Liver (tissue), 9 donors: Measurements from ENCODE around the gene RUNX1. TPM values are rescaled to one million over a fixed set of nuclear protein-coding genes. Genes with fewer than 3 reads are reported as not detected.

Source experiments
- DNase-seq: peaks from one replicate; pipeline ENCODE4 v3.0.0-alpha.2; 2017; ENCODE audit warnings: low spot score
- H3K27ac ChIP-seq, 2 donors: one replicate each; pipeline ENCODE4 v1.7.0; 2013; ENCODE audit warnings: inconsistent platforms in 2 of 2, low read length in 2 of 2, control low read depth in 1 of 2, low read depth in 1 of 2, mild to moderate bottlenecking in 1 of 2
- H3K27me3 ChIP-seq, 4 donors: one replicate each; pipeline versions ENCODE4 v1.6.1 to v1.7.0; 2013; ENCODE audit warnings: low read length in 3 of 4, inconsistent platforms in 1 of 4, mild to moderate bottlenecking in 1 of 4, moderate library complexity in 1 of 4; ENCODE audit not compliant: control insufficient read depth in 4 of 4, insufficient read depth in 4 of 4
- H3K36me3 ChIP-seq, 4 donors: one replicate each; pipeline versions ENCODE4 v1.6.1 to v1.7.0; 2013; ENCODE audit warnings: low read length in 3 of 4, mild to moderate bottlenecking in 3 of 4, low read depth in 1 of 4, moderate library complexity in 1 of 4; ENCODE audit not compliant: control insufficient read depth in 4 of 4, insufficient read depth in 3 of 4
- H3K4me1 ChIP-seq, 4 donors: one replicate each; pipeline versions ENCODE4 v1.6.1 to v1.7.0; 2013; ENCODE audit warnings: low read length in 3 of 4, mild to moderate bottlenecking in 3 of 4, moderate library complexity in 1 of 4; ENCODE audit not compliant: control insufficient read depth in 4 of 4, insufficient read depth in 4 of 4
- H3K4me3 ChIP-seq, 3 donors: one replicate each; pipeline versions ENCODE4 v1.6.1 to v1.7.0; 2013; ENCODE audit warnings: low read length in 3 of 3, control low read depth in 1 of 3, low read depth in 1 of 3, mild to moderate bottlenecking in 1 of 3
- H3K9ac ChIP-seq, 2 donors: one replicate each; pipeline ENCODE4 v1.7.0; 2013; ENCODE audit warnings: low read length in 2 of 2, mild to moderate bottlenecking in 2 of 2, moderate library complexity in 2 of 2, control low read depth in 1 of 2, low read depth in 1 of 2
- H3K9me3 ChIP-seq, 4 donors: one replicate each; pipeline versions ENCODE4 v1.6.1 to v1.7.0; 2013; ENCODE audit warnings: low read length in 3 of 4; ENCODE audit not compliant: control insufficient read depth in 4 of 4
- ATF3 ChIP-seq: IDR thresholded peaks from 2 replicates; pipeline ENCODE4 v1.6.1; 2016; ENCODE audit warnings: antibody characterized with exemption
- CTCF ChIP-seq: fragments of 150-350 bp; IDR thresholded peaks from 2 replicates; pipeline ENCODE4 v1.5.1; 2017; ENCODE audit warnings: improper control_type of control experiment, low read depth, low read length; ENCODE audit not compliant: missing input control
- EGR1 ChIP-seq, 2 donors: IDR thresholded peaks; 2 replicates each; pipeline ENCODE4 v1.6.1; 2016 to 2018; ENCODE audit warnings: antibody characterized with exemption in 2 of 2, low read depth in 2 of 2
- FOXA1 ChIP-seq: IDR thresholded peaks from 2 replicates; pipeline ENCODE4 v1.6.1; 2016; ENCODE audit warnings: antibody characterized with exemption
- FOXA2 ChIP-seq: IDR thresholded peaks from 2 replicates; pipeline ENCODE4 v1.6.1; 2016; ENCODE audit warnings: antibody characterized with exemption
- GABPA ChIP-seq, 2 donors: IDR thresholded peaks in 1 of 2; conservative IDR thresholded peaks in 1 of 2; 2 replicates each; pipeline ENCODE4 v1.6.1; 2016; ENCODE audit warnings: antibody characterized with exemption in 2 of 2, mild to moderate bottlenecking in 1 of 2, moderate library complexity in 1 of 2
- HNF4A ChIP-seq, 2 donors: conservative IDR thresholded peaks; 2 replicates each; pipeline ENCODE4 v1.6.1; 2016; ENCODE audit warnings: antibody characterized with exemption in 2 of 2, mild to moderate bottlenecking in 2 of 2
- JUND ChIP-seq, 2 donors: IDR thresholded peaks; 2 replicates each; pipeline ENCODE4 v1.6.1; 2016; ENCODE audit warnings: antibody characterized with exemption in 2 of 2
- MAX ChIP-seq: IDR thresholded peaks from 2 replicates; pipeline ENCODE4 v1.6.1; 2016; ENCODE audit warnings: antibody characterized with exemption
- NR2F2 ChIP-seq: IDR thresholded peaks from 2 replicates; pipeline ENCODE4 v1.6.1; 2016; ENCODE audit warnings: antibody characterized with exemption
- RAD21 ChIP-seq, 2 donors: IDR thresholded peaks; 2 replicates each; pipeline ENCODE4 v1.6.1; 2016; ENCODE audit warnings: antibody characterized with exemption in 2 of 2, mild to moderate bottlenecking in 2 of 2
- REST ChIP-seq: IDR thresholded peaks from 2 replicates; pipeline ENCODE4 v1.6.1; 2016; ENCODE audit warnings: antibody characterized with exemption, mild to moderate bottlenecking
- SP1 ChIP-seq: IDR thresholded peaks from 2 replicates; pipeline ENCODE4 v1.6.1; 2018; ENCODE audit warnings: antibody characterized with exemption, mild to moderate bottlenecking
- YY1 ChIP-seq: IDR thresholded peaks from 2 replicates; pipeline ENCODE4 v1.6.1; 2016; ENCODE audit warnings: antibody characterized with exemption, mild to moderate bottlenecking
- ZBTB33 ChIP-seq: IDR thresholded peaks from 2 replicates; pipeline ENCODE4 v1.6.1; 2016; ENCODE audit warnings: antibody characterized with exemption
- WGBS: extraction: QIAGEN DNeasy Blood & Tissue Kit; methylation state at CpG from one replicate; pipeline ENCODE4 v1.1.7; 2013; 5-methylcytosine and 5-hydroxymethylcytosine counted together
- polyA plus RNA-seq, 2 donors: library from polyadenylated mRNA; stranded (reverse) in 1 of 2; unstranded in 1 of 2; fragments of 200-250 nt in 1 of 2; fragments of >200 nt in 1 of 2; fragmentation: Nextera tagmentation in 1 of 2; extraction: Ambion mirVana in 1 of 2; gene quantifications; one replicate each; pipeline versions ENCODE4 v1.2.1 to v1.2.3, GENCODE V29; 2013 to 2015
- total RNA-seq, 2 donors: library from RNA; depleted of rRNA; stranded (reverse); fragments of >200 nt; gene quantifications; one replicate each; pipeline ENCODE4 v1.2.3, GENCODE V29; 2014
- donor health status: healthy.
- donor health status: healthy.
- donor health status: healthy.
- donor health status: healthy.
- donor health status: healthy.

RUNX1 gene
- total and polyA plus RNA-seq, 4 donors, result 0.98 to 7.2 (median 3.1) TPM

GRCh38 chr21:35097525-35097924 lies 48.4 kb upstream of the RUNX1 start:
- TF ChIP-seq JUND (IDR thresholded peaks at IDR 0.05) (no peak), FOXA1 (no peak), NR2F2 (no peak), MAX (no peak), RAD21 (IDR thresholded peaks at IDR 0.05) (no peak), HNF4A (conservative IDR thresholded peaks at IDR 0.05) (no peak), SP1 (no peak), EGR1 (IDR thresholded peaks at IDR 0.05; ENCODE audit: low read depth in 2 of 2) (no peak), YY1 (no peak)
- H3K4me3 ChIP-seq, result no peak overlapping the region
- 79% methylated on average over 4 of the region's 4 CpGs for WGBS
- H3K9ac ChIP-seq, result no peak overlapping the region
- no peaks in the 10 kb centered on the region for H3K4me1 ChIP-seq
- no peaks in the 10 kb centered on the region for H3K36me3 ChIP-seq
- no peaks in the 10 kb centered on the region for H3K27me3 ChIP-seq
- H3K9me3 ChIP-seq, result no peaks in the 10 kb centered on the region
- no peak overlapping the region for H3K27ac ChIP-seq
- DNase-seq, result no peak

GRCh38 chr21:35096959-35097358 lies 47.9 kb upstream of the RUNX1 start:
- no peak for TF ChIP-seq EGR1 (IDR thresholded peaks at IDR 0.05; ENCODE audit: low read depth in 2 of 2)
- TF ChIP-seq REST, result no peak
- TF ChIP-seq SP1, result no peak
- TF ChIP-seq GABPA (IDR thresholded peaks at IDR 0.05 in 1 of 2, conservative IDR thresholded peaks at IDR 0.05 in 1 of 2), result no peak
- TF ChIP-seq FOXA2, result no peak
- H3K9ac ChIP-seq, result no peak overlapping the region
- no peak for DNase-seq

GRCh38 chr21:35095859-35096291 lies 46.8 kb upstream of the RUNX1 start:
- Histone ChIP-seq H3K4me3 (no peak overlapping the region), H3K36me3 (no peaks in the 10 kb centered on the region), H3K4me1 (no peaks in the 10 kb centered on the region), H3K27me3 (no peaks in the 10 kb centered on the region), H3K27ac (no peak overlapping the region), H3K9ac (no peak overlapping the region), H3K9me3 (no peaks in the 10 kb centered on the region)
- 90% methylated on average over 2 of the region's 2 CpGs for WGBS
- no peak for DNase-seq
- no peak for TF ChIP-seq ZBTB33
- no peak for TF ChIP-seq CTCF
- no peak for TF ChIP-seq MAX
- TF ChIP-seq ATF3, result no peak

More at GRCh38 chr21:35096959-35097358, 47.9 kb upstream of the RUNX1 start:
- Histone ChIP-seq H3K27me3 (no peaks in the 10 kb centered on the region), H3K27ac (no peak overlapping the region), H3K4me1 (no peaks in the 10 kb centered on the region), H3K9me3 (no peaks in the 10 kb centered on the region), H3K36me3 (no peaks in the 10 kb centered on the region), H3K4me3 (no peak overlapping the region)
